ENCODE data around the gene LBHD1. TPM values are rescaled to one million over a fixed set of nuclear protein-coding genes. Genes with fewer than 3 reads are reported as not detected.
"Not testable (repeated sequence)": the region's sequence is repeated elsewhere in the genome, so short reads cannot be mapped to it uniquely, and the experiment has no call there.

LBHD1 gene
- total RNA-seq, 2 donors from 2014 or later, result 7.1 to 12.3 TPM

DNA sequence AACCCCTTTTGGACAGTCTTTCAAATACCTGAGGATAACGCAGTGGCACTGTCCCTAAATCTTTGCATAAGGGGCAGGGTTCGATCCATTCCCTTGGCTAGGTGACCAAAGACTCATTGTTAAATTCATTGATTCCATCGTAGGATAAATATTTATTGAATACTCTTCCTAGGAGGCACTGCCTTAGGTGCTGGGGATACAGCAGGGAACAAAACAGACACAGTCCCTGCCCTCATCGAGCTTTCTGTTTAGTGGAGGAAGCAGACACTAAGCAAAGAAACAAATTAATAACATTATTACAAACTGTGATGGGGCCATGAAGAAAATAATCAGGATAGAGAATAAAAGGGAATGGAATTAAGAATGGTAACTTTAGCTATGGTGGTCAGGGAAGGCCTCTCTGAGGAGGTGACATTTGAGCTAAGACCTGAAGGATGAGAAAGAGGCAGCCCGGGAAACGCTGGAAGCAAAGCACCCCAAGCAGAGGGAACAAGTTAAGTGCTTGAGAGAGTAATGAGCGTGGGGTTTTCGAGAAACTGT, 51.0 kb downstream of the LBHD1 start:
- Histone ChIP-seq H3K9ac (ENCODE audit: low read depth in 2 of 2, low read length in 2 of 2) (peak overlapping the region; percentile 81 to 93), H3K4me1 (peaks cover 8% of the 10 kb centered on the region), H3K4me3 (peak overlapping the region; percentile 55), H3K9me3 (no peaks in the 10 kb centered on the region), H3K27ac (peak overlapping the region; percentile 98), H3K36me3 (peaks cover 9% of the 10 kb centered on the region), H3K27me3 (no peaks in the 10 kb centered on the region)
- no peak for DNase-seq
- intact Hi-C loops (cut with DNase I), result no loop called here
- TF ChIP-seq, protein P1, sequence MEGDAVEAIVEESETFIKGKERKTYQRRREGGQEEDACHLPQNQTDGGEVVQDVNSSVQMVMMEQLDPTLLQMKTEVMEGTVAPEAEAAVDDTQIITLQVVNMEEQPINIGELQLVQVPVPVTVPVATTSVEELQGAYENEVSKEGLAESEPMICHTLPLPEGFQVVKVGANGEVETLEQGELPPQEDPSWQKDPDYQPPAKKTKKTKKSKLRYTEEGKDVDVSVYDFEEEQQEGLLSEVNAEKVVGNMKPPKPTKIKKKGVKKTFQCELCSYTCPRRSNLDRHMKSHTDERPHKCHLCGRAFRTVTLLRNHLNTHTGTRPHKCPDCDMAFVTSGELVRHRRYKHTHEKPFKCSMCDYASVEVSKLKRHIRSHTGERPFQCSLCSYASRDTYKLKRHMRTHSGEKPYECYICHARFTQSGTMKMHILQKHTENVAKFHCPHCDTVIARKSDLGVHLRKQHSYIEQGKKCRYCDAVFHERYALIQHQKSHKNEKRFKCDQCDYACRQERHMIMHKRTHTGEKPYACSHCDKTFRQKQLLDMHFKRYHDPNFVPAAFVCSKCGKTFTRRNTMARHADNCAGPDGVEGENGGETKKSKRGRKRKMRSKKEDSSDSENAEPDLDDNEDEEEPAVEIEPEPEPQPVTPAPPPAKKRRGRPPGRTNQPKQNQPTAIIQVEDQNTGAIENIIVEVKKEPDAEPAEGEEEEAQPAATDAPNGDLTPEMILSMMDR (IDR thresholded peaks at IDR 0.05), result no peak

DNA sequence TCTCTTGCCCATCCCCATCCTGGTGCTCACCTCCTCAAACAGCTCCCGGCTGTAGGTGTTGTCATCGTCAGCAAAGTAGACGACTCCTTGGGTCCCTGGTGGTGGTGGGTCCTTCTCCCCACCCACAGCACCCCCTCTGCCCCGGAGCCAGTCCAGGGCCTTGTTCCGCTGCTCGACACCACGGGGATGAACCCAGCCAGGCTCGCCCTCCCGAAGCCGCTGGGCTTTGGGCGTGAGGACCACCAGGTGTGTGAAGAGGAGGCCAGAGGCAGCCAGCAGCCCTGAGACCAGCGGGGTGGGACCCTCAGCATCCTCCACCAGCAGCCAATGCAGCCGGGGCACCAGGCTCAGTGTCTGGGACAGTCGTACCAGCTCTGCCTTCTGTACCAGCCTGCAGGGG, 55.1 kb downstream of the LBHD1 start:
- not testable (repeated sequence) for H3K4me1 ChIP-seq; DNase-seq; H3K9ac ChIP-seq (ENCODE audit: low read depth in 2 of 2, low read length in 2 of 2)

DNA sequence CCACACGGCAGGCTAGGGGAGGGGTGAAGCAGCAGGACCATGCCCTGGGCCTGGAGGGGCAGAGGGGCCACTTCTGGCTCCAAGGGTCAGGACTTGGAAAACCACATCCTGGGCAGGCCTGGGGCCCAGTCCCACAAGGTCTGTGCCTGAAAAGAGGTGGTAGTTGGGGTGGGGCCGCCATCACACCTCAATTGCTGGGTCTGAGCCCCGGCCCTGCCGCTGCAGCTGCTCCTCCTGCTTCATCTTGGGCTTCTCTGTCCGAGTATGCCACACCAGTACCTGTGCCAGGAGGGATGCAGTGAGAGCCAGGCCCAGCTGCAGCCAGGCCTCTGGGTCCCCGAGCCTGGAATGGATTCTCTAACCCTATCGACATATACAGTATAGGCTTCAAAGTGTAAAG, 56.5 kb downstream of the LBHD1 start:
- no peak for DNase-seq
- H3K9ac ChIP-seq (ENCODE audit: low read depth in 2 of 2, low read length in 2 of 2), result no peak overlapping the region

More for the DNA sequence above, 55.1 kb downstream of the LBHD1 start:
- H3K27ac ChIP-seq; H3K4me3 ChIP-seq; H3K27me3 ChIP-seq; H3K9me3 ChIP-seq; intact Hi-C loops (cut with DNase I); H3K36me3 ChIP-seq: not testable (repeated sequence)

DNA sequence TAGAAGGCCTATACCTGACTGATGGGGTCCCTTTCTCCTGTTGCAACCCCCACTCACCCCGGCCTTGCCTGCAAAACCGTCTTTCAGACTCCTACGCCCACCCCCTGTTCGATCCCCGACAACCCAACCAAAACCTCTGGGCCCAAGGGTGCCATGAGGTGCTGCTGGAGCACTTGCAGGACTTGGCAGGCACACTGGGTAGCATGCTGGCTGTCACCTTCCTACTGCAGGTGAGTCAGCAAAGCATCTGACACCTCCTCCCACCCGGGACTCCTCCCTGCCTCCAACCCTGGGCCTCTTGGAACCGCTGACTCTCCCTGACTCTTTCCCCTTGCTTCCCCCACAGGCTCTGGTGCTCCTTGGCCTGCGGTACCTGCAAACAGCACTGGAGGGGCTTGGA, 57.8 kb downstream of the LBHD1 start:
- no peak overlapping the region for H3K9ac ChIP-seq (ENCODE audit: low read depth in 2 of 2, low read length in 2 of 2)
- H3K27ac ChIP-seq, result no peak overlapping the region
- H3K27me3 ChIP-seq, result no peaks in the 10 kb centered on the region
- H3K36me3 ChIP-seq, result no peaks in the 10 kb centered on the region
- intact Hi-C loops (cut with DNase I), result no loop called here
- no peaks in the 10 kb centered on the region for H3K9me3 ChIP-seq
- DNase-seq, result no peak
- H3K4me3 ChIP-seq, result no peak overlapping the region
- H3K4me1 ChIP-seq, result peaks cover 6% of the 10 kb centered on the region
- TF ChIP-seq, protein P1 (IDR thresholded peaks at IDR 0.05), result no peak

More for the DNA sequence above, 56.5 kb downstream of the LBHD1 start:
- H3K27me3 ChIP-seq, result no peaks in the 10 kb centered on the region
- no peaks in the 10 kb centered on the region for H3K9me3 ChIP-seq
- H3K27ac ChIP-seq, result no peak overlapping the region
- no peak overlapping the region for H3K4me3 ChIP-seq
- H3K4me1 ChIP-seq, result peaks cover 8% of the 10 kb centered on the region
- H3K36me3 ChIP-seq, result no peaks in the 10 kb centered on the region
- TF ChIP-seq, protein P1 (IDR thresholded peaks at IDR 0.05), result no peak
- intact Hi-C loops (cut with DNase I), result no loop called here

DNA sequence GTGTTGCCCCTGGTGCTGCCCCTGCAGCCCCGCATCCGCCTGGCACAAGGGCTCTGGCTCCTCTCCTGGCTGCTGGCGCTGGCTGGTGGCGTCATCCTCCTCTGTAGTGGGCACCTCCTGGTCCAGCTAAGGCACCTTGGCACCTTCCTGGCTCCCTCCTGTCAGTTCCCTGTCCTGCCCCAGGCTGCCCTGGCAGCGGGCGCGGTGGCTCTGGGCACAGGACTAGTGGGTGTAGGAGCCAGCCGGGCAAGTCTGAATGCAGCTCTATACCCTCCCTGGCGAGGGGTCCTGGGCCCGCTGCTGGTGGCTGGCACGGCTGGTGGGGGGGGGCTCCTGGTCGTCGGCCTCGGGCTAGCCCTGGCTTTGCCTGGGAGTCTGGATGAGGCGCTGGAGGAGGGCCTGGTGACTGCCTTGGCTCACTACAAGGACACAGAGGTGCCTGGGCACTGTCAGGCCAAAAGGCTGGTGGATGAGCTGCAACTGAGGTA, 58.7 kb downstream of the LBHD1 start:
- Histone ChIP-seq H3K27ac (peak overlapping the region; percentile 97), H3K9ac (ENCODE audit: low read depth in 2 of 2, low read length in 2 of 2) (peak overlapping the region in 1 of 2 donors; percentile 63), H3K36me3 (no peaks in the 10 kb centered on the region), H3K4me1 (peaks cover 6% of the 10 kb centered on the region), H3K9me3 (no peaks in the 10 kb centered on the region), H3K4me3 (peak overlapping the region; percentile 80), H3K27me3 (no peaks in the 10 kb centered on the region)
- TF ChIP-seq, protein P1 (IDR thresholded peaks at IDR 0.05), result no peak
- DNase-seq, result no peak
- intact Hi-C loops (cut with DNase I), result no loop called here

Other genes starting within 250 kb of the LBHD1 start
- gene AHNAK, start 125.5 kb downstream of the LBHD1 start, total RNA-seq, result 100 to 1,000 TPM; 458 to 631 TPM
- gene EEF1G, start 98.4 kb downstream of the LBHD1 start, total RNA-seq, result 1,000 to 10,000 TPM; 1,328 to 1,358 TPM
- gene TUT1, start 80.7 kb downstream of the LBHD1 start, total RNA-seq, result 10 to 100 TPM; 11.1 to 26.2 TPM
- gene MTA2, start 70.4 kb downstream of the LBHD1 start, total RNA-seq, result 100 to 1,000 TPM in 1 of 2 donors, 10 to 100 TPM in 1; 91.0 to 133 TPM
- 10 to 100 TPM; 37.5 to 58.7 TPM for gene EML3, start 59.5 kb downstream of the LBHD1 start, total RNA-seq
- 1 to 10 TPM; 3.2 to 3.6 TPM for gene ROM1, start 59.0 kb downstream of the LBHD1 start, total RNA-seq
- gene B3GAT3, start 50.3 kb downstream of the LBHD1 start, total RNA-seq, result 10 to 100 TPM; 21.8 to 37.7 TPM
- 100 to 1,000 TPM; 252 to 303 TPM for gene GANAB, start 25.7 kb downstream of the LBHD1 start, total RNA-seq
- gene INTS5, start 19.0 kb downstream of the LBHD1 start, total RNA-seq, result 10 to 100 TPM; 19.1 to 27.7 TPM
- 100 to 1,000 TPM in 1 of 2 donors, 10 to 100 TPM in 1; 57.9 to 105 TPM for gene C11orf98, start 7.1 kb downstream of the LBHD1 start, total RNA-seq
- gene CSKMT, start 7.0 kb downstream of the LBHD1 start, total RNA-seq, result 10 to 100 TPM in 1 of 2 donors, 1 to 10 TPM in 1; 9.4 to 27.0 TPM
- gene UQCC3, start 594 bp downstream of the LBHD1 start, total RNA-seq, result 10 to 100 TPM; 13.9 to 23.2 TPM
- gene UBXN1, start 6.8 kb upstream of the LBHD1 start, total RNA-seq, result 10 to 100 TPM; 74.8 to 87.8 TPM
- 1 to 10 TPM in 1 of 2 donors, under 1 TPM in 1; 0.82 to 3.3 TPM for gene LRRN4CL, start 17.3 kb upstream of the LBHD1 start, total RNA-seq
- gene BSCL2, start 35.2 kb upstream of the LBHD1 start, total RNA-seq, result 10 to 100 TPM; 36.5 to 65.5 TPM
- under 1 TPM in 1 of 2 donors, not detected in 1; 0.56 TPM for gene GNG3, start 35.4 kb upstream of the LBHD1 start, total RNA-seq
- gene HNRNPUL2, start 55.2 kb upstream of the LBHD1 start, total RNA-seq, result 10 to 100 TPM; 50.5 to 59.3 TPM
- 10 to 100 TPM; 34.2 to 39.8 TPM for gene TTC9C, start 56.2 kb upstream of the LBHD1 start, total RNA-seq
- 10 to 100 TPM; 10.8 to 18.7 TPM for gene ZBTB3, start 81.9 kb upstream of the LBHD1 start, total RNA-seq
- gene POLR2G, start 89.3 kb upstream of the LBHD1 start, total RNA-seq, result 10 to 100 TPM; 40.3 to 54.5 TPM
- gene TAF6L, start 99.1 kb upstream of the LBHD1 start, total RNA-seq, result 10 to 100 TPM; 15.3 to 26.6 TPM
- 10 to 100 TPM; 46.7 to 54.5 TPM for gene TMEM179B, start 115.1 kb upstream of the LBHD1 start, total RNA-seq
- 10 to 100 TPM; 15.8 to 26.0 TPM for gene TMEM223, start 119.7 kb upstream of the LBHD1 start, total RNA-seq
- 10 to 100 TPM; 39.2 to 50.9 TPM for gene NXF1, start 133.2 kb upstream of the LBHD1 start, total RNA-seq
- gene STX5, start 159.8 kb upstream of the LBHD1 start, total RNA-seq, result 10 to 100 TPM; 38.0 to 43.3 TPM
- not detected for gene TEX54, start 160.6 kb upstream of the LBHD1 start, total RNA-seq
- gene WDR74, start 167.3 kb upstream of the LBHD1 start, total RNA-seq, result 10 to 100 TPM; 27.4 to 43.3 TPM
- 100 to 1,000 TPM in 1 of 2 donors, 10 to 100 TPM in 1; 70.4 to 116 TPM for gene SLC3A2, start 208.6 kb upstream of the LBHD1 start, total RNA-seq
- gene CHRM1, start 249.1 kb upstream of the LBHD1 start, total RNA-seq, result 1 to 10 TPM; 1.2 to 1.8 TPM

Data from colonic mucosa (tissue), 4 donors.